Measurements from ENCODE around the gene PHF21B.

- TF ChIP-seq CTCF (IDR thresholded peaks at IDR 0.05): no peak
- no peak for TF ChIP-seq ZFX (IDR thresholded peaks at IDR 0.05; ENCODE audit: borderline replicate concordance)
Measured at GRCh38 chr22:44862981-44863860, 146.6 kb downstream of the PHF21B start.
